ENCODE measurements around the gene MSANTD7. TPM values are rescaled to one million over a fixed set of nuclear protein-coding genes. Genes with fewer than 3 reads are reported as not detected.
"Not testable (repeated sequence)": the region's sequence is repeated elsewhere in the genome, so short reads cannot be mapped to it uniquely, and the experiment has no call there.

MSANTD7 gene, protein sequence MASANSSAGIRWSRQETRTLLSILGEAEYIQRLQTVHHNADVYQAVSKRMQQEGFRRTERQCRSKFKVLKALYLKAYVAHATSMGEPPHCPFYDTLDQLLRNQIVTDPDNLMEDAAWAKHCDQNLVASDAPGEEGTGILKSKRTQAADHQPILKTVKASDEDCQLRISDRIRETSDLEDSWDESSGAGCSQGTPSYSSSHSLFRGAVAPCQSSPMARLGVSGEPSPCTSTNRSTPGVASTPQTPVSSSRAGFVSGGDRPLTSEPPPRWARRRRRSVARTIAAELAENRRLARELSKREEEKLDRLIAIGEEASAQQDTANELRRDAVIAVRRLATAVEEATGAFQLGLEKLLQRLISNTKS
- 10.9 TPM for polyA plus RNA-seq (2013, experiment 1 of 2; ENCODE audit: insufficient read length)
- 6.0 TPM for polyA plus RNA-seq (2013, experiment 2 of 2; ENCODE audit: insufficient read length)

GRCh38 chr10:14837757-14838581 lies at the start of gene MSANTD7, which contains the start of the genes CDNF and HSPA14:
TSS of gene MSANTD7 (plus strand) at chr10:14838306. CDS start at chr10:14842285, 3,979 bp downstream.
TSS of gene CDNF (minus strand) at chr10:14838037. CDS start at chr10:14837946, 91 bp downstream.
TSS of gene HSPA14 (plus strand) at chr10:14838306. CDS start at chr10:14838403, 97 bp downstream.
- peak; percentile 99 for DNase-seq

DNA sequence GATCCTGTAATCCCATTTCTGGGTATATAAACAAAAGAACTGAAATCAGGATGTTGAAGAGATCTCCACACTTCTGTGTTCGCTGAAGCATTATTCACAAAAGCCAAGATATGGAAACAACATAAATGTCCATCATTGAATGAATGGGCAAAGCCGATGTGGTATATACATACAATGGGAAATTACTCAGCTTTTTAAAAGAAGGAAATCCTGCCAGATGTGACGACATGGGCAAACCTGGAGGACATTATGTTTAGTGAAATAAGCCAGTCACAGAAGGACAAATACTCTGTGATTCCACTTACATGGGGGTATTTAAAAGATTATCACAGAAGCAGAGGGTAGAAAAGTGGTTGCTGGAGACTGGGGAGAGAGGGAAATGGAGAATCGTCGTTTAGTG lies 39.5 kb upstream of the MSANTD7 start:
- DNase-seq, result no peak

- DNase-seq, result no peak
Observed at GRCh38 chr10:14800397-14800796, 37.7 kb upstream of the MSANTD7 start.

DNA sequence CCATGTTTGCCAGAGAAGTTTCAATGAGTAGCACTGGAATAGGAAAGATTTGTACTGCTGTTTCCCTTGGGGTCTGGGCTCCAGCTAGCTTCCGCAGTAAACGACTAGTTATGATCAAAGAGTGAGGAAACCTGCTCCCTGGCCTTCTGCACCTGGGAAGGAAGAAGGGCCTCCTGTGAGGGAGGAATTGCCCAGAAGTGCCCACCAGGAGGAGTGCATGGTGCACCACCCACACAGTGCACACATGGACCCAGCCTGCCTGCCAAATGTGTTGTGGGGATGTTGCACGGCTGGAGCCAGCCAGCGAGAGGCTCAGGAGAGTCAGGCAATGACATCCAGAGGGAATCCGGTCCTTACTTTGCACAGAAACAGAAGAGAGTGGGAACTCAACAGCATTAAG lies 36.4 kb upstream of the MSANTD7 start:
- DNase-seq, result no peak

- DNase-seq, result no peak
Observed at GRCh38 chr10:14803827-14804226, 34.3 kb upstream of the MSANTD7 start.

- no peak for DNase-seq
Observed at GRCh38 chr10:14806318-14806717, 31.8 kb upstream of the MSANTD7 start.

DNA sequence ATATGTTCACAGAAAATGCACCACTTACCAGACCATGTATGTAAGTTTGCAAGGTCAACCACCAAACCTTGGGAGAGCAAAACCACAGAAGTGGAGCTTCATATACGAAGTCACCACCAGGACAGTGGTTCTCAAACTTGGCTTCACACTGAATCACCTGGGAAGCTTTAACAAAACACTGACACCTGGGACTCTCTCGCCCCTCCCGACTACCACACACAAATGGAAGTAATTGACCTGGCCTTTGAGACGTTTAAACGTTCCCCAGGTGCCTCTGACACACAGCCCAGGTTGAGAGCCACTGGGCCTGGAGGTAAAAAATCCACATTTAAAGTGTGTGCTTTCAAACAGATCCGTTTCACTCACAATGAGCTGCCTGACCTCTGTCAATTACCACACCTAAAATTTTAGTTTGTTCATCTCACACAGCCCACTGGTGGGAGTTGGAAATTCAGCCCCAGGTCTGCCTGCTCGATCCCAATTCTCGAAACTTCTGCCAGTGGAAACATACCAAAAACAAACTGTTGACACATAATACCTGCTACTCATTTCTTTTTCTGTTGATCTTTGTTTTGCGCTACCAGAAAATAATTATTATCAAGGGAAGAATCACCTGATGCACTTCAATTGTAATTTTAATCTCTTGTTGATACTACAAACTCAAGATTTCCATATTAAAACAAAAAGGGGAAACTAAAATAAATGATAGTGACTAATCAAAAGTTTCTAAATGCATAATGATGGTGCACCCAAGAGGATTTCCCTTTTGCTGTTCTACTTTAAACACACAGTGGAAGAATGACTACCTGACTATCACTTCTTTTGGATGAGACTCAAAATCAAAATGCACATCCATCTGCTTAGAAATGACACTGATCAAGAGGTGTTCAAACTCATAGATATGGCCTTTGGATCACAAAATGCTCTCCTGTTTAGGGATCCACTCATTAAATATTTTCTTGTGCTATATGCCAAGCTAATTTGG lies 26.8 kb upstream of the MSANTD7 start:
- DNase-seq, result no peak

- peak; percentile 5 for DNase-seq
Observed at GRCh38 chr10:14812271-14812670, 25.8 kb upstream of the MSANTD7 start.

DNA sequence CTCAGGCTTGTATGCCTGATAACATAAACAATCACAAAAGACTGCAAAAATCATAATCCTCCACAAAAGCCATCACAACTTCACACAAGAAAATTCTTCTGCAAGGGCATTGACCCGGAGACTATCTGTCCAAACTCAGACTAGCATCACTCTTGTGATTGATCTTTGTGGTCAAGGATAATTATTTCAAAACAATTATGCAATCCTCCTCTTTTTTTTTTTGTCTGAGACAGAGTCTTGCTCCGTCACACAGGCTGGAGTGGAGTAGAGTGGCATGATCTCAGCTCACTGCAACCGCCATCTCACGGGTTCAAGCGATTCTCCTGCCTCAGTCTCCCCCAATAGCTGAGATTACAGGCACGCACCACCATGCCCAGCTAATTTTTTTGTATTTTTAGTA lies 22.4 kb upstream of the MSANTD7 start:
- DNase-seq, result no peak

- not testable (repeated sequence) for DNase-seq
Observed at GRCh38 chr10:14816717-14817116, 21.4 kb upstream of the MSANTD7 start.

DNA sequence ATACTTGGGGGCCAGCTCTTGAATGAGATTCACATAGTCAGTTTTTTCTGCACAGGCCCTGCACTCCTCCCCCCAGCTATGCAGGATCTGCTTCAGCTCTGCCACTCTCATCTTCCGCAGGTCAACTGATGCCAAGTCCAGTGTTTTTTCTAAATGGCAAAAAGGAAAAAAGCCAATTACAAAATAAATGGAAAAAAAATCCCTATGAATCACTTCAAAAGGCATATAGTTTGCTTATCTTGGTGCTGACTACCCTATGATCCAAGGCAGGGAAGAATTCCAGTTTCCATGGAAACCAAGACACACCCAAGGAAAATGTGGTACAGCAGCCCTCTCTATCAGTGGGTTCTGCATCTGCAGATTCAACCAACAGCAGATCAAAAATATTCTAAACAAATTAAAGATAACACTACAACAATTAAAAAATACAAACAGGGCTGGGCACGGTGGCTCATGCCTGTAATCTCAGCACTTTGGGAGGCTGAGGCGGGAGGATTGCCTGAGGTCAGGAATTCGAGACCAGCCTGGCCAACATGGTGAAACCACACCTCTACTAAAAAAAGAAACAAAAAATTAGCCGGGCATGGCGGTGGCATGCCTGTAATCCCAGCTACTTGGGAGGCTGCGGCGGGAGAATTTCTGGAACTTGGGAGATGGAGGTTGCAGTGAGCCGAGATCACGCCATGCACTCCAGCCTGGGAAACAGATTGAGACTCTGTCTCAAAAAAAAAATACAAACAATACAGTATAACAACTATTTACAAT lies 17.9 kb upstream of the MSANTD7 start:
- DNase-seq, result peak; percentile 88

GRCh38 chr10:14820775-14821154 lies 17.3 kb upstream of the MSANTD7 start:
- no peak for DNase-seq

GRCh38 chr10:14821635-14822375 lies 16.3 kb upstream of the MSANTD7 start:
- DNase-seq, result no peak

DNA sequence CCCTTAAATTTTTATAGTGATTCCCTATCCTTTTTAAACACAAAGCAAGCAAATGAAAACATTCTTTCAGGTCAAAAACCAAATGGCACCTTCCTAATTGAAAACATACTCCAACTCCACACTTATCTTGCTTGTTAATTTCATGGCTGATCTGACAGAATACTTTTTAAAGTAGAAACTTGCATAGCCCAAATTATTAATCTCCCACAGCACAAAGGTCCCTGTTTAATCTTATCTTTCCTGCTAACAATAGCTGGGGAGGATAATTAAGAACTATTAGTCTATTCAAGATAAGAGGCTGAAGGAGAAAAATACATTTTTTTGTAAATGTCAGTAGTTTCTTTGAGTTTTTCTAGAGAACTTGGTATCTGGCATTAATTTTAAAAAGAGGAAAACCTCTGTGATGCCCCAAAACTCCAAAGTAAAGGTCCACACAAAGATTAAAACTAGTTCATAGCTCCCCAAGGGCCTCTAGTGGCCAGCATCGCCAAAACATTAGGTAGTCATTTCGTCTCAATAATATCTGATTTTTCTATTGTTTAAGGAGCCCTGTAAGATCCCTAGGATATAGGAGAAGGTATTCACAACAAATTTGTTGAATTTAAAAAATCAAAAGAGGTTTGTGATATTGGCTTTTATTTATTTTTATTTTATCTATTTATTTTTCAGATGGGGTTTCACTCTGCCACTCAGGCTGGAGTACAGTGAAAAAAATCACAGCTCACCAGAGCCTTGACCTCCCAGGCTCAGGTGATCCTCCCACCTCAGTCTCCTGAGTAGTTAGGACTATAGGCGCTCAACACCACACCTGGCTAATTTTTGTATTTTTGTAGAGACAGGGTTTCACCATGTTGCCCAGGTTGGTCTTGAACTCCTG lies 15.0 kb upstream of the MSANTD7 start:
- peak; percentile 53 for DNase-seq

DNA sequence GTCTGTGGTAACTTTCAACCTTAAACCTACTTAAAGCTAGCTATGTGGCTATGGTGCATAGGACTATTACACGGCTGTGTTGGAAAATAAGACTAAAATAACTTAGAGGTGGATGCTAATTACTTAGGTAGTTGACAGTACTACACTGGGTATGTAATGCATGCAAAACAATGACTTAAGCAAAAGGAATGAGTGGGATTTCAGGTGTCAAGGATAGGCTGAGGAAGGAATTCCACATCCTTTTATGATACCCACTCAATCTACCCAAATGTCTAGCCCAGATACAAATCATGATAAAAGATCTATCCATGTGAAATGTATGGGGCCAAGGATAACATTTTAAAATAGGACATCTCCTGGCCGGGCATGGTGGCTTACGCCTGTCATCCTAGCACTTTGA lies 14.1 kb upstream of the MSANTD7 start:
- no peak for DNase-seq

DNA sequence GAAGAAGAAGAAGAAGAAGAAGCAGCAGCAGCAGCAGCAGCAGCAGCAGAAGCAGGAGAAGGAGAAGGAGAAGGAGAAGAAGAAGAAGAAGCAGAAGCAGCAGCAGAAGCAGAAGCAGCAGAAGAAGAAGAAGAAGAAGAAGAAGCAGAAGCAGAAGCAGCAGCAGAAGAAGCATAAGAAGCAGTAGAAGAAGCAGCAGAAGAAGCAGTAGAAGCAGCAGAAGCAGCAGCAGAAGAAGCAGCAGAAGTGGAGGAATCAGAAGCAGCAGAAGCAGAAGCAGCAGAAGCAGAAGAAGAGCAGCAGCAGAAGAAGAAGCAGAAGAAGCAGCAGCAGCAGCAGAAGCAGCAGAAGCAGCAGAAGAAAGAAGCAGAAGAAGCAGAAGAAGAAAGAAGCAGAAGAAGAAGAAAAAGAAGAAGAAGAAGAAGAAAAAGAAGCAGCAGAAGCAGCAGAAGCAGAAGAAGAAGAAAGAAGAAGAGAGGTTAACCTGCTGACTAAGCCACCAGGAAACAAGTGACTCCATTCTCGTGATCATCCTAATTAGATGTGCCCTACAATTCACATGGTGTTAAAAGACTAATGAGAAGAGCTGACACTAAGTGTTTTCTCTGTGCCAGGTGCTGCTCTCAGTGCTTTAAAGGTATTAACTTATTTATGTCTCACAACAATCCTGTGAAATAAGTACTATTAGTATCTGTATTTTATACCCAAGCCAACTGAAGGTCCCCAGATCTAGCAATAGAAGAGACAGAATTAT lies 11.9 kb upstream of the MSANTD7 start:
- DNase-seq, result no peak

GRCh38 chr10:14833106-14833505 lies 5.0 kb upstream of the MSANTD7 start:
- no peak for DNase-seq

DNA sequence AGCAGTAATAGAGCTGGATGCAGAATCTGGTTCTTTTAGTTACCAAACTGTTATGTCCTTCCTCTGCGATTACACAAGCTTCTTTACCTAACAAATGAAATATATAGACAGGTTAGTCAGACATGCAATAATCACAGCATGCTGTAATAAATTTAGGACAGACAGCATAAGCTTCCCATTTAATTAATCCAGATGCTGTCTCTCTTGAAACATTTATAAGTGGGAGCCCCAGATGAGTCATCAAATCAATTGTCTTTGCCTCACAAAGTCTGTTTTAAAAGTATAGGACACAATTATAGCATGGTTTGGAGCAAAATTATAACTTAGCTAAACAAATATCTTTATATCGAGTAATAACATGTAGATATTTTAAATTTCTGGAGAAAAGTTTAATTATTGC lies 1.9 kb upstream of the MSANTD7 start:
- DNase-seq, result no peak

Data from fibroblast of skin of back (primary cell).